Measurements from ENCODE around the gene PIK3C2A. TPM values are rescaled to one million over a fixed set of nuclear protein-coding genes. Genes with fewer than 3 reads are reported as not detected.

Gene PIK3C2A
- total and polyA plus RNA-seq, 2 donors (not counting 1 experiment from before 2014, with no cell fraction given) = 7.0 to 48.8 TPM

DNA sequence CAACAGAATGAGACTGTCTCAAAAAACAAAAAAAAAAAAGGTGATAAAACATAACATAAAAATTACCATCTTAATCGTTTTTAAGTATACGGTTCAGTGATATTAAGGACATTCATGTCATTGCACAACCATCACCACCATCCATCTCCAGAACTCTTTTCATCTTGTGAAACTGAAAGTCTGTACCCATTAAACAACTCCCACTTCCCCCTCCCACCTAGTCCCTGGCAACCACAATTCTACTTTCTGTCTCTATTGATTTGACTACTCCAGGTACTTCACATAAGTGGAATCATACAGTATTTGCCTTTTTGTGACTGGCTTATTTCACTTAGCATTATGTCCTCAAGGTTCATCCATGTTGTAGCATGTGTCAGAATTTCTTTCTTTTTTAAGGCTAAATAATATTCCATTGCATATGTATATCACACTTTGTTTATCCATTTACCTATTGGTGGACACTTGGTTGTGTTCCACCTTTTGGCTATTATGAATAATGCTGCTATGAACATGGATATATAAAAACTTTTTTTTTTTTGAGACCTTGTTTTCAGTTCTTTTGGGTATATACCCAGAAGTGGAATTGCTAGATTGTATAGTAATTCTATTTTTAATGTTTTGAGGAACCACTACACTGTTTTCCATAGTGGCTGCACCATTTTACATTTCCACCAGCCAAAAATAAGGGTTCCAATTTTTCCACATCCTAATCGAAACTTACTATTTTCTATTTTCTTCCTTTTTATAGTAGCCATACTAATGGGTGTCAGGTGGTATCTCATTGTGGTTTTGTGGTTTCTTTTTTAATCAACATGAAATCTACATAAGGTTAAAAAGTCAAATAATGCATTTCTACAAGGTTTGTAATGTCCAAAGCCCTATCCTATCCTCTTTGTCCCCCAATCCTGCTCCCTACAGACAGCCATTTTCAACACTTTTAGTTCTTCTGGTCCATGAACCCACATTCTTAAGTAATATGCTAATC is 23.4 kb upstream of the PIK3C2A start:
- no peaks in the 10 kb centered on the region for H3K79me2 ChIP-seq (ENCODE audit: control insufficient read depth, insufficient read depth, low read length)
- H3K27me3 ChIP-seq (replicated peaks in 1 of 4; ENCODE audit: control extremely low read depth in 1 of 4, control insufficient read depth in 3 of 4, insufficient read depth in 4 of 4, low read length in 3 of 4) = no peaks in the 10 kb centered on the region
- no CpG with 5 or more reads among the region's 3 CpGs for WGBS (ENCODE audit: insufficient coverage)
- H3K9me3 ChIP-seq (ENCODE audit: control extremely low read depth in 1 of 3, control insufficient read depth in 2 of 3, insufficient read depth in 1 of 3, low read length in 2 of 3) = peaks cover 0 to 2% (median 0%) of the 10 kb centered on the region in 3 donors
- ChIA-PET POLR2A (no interaction called here), CTCF (interaction anchor here (0.9 to 2.5 kb wide), 8 partner anchors 9 to 273 kb away, joined by 3 to 11 read pairs (median 4); partner anchors contain the start of gene PIK3C2A)
- H3K4me1 ChIP-seq (ENCODE audit: control insufficient read depth in 2 of 2, insufficient read depth in 2 of 2, low read length in 2 of 2) = peaks cover 4 to 17% of the 10 kb centered on the region in 2 donors
- no peak overlapping the region for H3K27ac Mint-ChIP-seq
- H3K27me3 Mint-ChIP-seq = no peaks in the 10 kb centered on the region
- H4K20me1 ChIP-seq (ENCODE audit: control insufficient read depth, insufficient read depth, low read length, poor library complexity, severe bottlenecking) = no peaks in the 10 kb centered on the region
- no peaks in the 10 kb centered on the region for H3K36me3 ChIP-seq (replicated peaks in 1 of 2; ENCODE audit: control extremely low read depth in 1 of 2, control insufficient read depth in 1 of 2, extremely low read depth in 1 of 2, insufficient read depth in 2 of 2, low read length in 1 of 2)
- H3K27ac ChIP-seq (ENCODE audit: low read length in 2 of 2) = no peak overlapping the region
- peak overlapping the region; percentile 63 for H3K4me2 ChIP-seq (replicated peaks; ENCODE audit: low read depth, low read length, poor library complexity, severe bottlenecking)
- H3K9ac ChIP-seq (ENCODE audit: low read length) = no peak overlapping the region
- DNase-seq = peak; percentile 45
- TF ChIP-seq, protein P1, sequence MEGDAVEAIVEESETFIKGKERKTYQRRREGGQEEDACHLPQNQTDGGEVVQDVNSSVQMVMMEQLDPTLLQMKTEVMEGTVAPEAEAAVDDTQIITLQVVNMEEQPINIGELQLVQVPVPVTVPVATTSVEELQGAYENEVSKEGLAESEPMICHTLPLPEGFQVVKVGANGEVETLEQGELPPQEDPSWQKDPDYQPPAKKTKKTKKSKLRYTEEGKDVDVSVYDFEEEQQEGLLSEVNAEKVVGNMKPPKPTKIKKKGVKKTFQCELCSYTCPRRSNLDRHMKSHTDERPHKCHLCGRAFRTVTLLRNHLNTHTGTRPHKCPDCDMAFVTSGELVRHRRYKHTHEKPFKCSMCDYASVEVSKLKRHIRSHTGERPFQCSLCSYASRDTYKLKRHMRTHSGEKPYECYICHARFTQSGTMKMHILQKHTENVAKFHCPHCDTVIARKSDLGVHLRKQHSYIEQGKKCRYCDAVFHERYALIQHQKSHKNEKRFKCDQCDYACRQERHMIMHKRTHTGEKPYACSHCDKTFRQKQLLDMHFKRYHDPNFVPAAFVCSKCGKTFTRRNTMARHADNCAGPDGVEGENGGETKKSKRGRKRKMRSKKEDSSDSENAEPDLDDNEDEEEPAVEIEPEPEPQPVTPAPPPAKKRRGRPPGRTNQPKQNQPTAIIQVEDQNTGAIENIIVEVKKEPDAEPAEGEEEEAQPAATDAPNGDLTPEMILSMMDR (IDR thresholded peaks at IDR 0.05) = no peak
- TF ChIP-seq EZH2 (IDR thresholded peaks at IDR 0.05; ENCODE audit: borderline replicate concordance, insufficient read depth, low read depth, low read length, poor library complexity, severe bottlenecking) = no peak
- intact Hi-C loops (cut with micrococcal nuclease) = loop anchor here (1.0 to 5.0 kb wide), 2 partner anchors 45 to 121 kb away; partner anchors contain the start of genes NCR3LG1 and NUCB2
- H3K4me3 ChIP-seq (ENCODE audit: control extremely low read depth in 1 of 5, extremely low read depth in 1 of 5, insufficient read depth in 1 of 5, low read depth in 2 of 5, low read length in 4 of 5) = no peak overlapping the region
- peak overlapping the region; percentile 30 for H3K4me3 Mint-ChIP-seq
- H3K4me1 Mint-ChIP-seq = peaks cover 11% of the 10 kb centered on the region
- peak; percentile 66 for ATAC-seq (ENCODE audit: low read depth)
- H3K9me3 Mint-ChIP-seq (ENCODE audit: insufficient read depth) = no peaks in the 10 kb centered on the region
- no peak overlapping the region for H2AFZ ChIP-seq (ENCODE audit: insufficient read depth, low read depth, low read length, poor library complexity, severe bottlenecking)
